22Rv1 (cell line): ENCODE data around the gene GRIK4.

ENCODE experiments used
- H3K27ac ChIP-seq: fragments of 450-650 bp; 2 replicates; pipeline ENCODE4 v1.5.1; 2017
- ZFX ChIP-seq: fragments of 450-650 bp; IDR thresholded peaks from 2 replicates; pipeline ENCODE4 v1.6.1; 2017; ENCODE audit warnings: antibody characterized with exemption, borderline replicate concordance
- TF ChIP-seq, protein P1 (sequence below): fragments of 450-650 bp; IDR thresholded peaks from 2 replicates; pipeline ENCODE4 v1.5.1; 2017; ENCODE audit warnings: mild to moderate bottlenecking

GRIK4 gene

GRCh38 chr11:120719348-120719747 is 207.8 kb downstream of the GRIK4 start:
- no peak overlapping the region for H3K27ac ChIP-seq
- TF ChIP-seq, protein P1, sequence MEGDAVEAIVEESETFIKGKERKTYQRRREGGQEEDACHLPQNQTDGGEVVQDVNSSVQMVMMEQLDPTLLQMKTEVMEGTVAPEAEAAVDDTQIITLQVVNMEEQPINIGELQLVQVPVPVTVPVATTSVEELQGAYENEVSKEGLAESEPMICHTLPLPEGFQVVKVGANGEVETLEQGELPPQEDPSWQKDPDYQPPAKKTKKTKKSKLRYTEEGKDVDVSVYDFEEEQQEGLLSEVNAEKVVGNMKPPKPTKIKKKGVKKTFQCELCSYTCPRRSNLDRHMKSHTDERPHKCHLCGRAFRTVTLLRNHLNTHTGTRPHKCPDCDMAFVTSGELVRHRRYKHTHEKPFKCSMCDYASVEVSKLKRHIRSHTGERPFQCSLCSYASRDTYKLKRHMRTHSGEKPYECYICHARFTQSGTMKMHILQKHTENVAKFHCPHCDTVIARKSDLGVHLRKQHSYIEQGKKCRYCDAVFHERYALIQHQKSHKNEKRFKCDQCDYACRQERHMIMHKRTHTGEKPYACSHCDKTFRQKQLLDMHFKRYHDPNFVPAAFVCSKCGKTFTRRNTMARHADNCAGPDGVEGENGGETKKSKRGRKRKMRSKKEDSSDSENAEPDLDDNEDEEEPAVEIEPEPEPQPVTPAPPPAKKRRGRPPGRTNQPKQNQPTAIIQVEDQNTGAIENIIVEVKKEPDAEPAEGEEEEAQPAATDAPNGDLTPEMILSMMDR: no peak
- no peak for TF ChIP-seq ZFX

GRCh38 chr11:120720760-120721159 is 209.2 kb downstream of the GRIK4 start:
- no peak overlapping the region for H3K27ac ChIP-seq
- TF ChIP-seq, protein P1: no peak
- TF ChIP-seq ZFX: no peak

DNA sequence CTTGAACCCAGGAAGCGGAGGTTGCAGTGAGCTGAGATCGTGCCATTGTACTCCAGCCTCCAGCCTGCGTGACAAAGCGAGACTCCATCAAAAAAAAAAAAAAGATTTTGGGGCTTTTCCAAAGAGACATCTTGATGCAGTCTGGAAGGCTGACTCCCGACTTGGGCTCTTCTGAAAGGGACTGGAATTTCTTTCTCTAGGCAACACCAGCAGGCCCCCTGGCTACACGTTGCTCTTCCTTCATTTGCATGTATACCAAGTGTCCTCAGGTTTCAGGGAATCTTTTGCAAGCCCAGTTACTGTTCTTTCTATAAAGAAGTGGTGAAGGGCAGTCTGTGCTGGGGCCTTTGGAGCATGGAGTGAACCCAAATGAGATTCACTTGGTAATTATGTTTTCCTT is 211.0 kb downstream of the GRIK4 start:
- H3K27ac ChIP-seq: no peak overlapping the region
- no peak for TF ChIP-seq ZFX
- TF ChIP-seq, protein P1: no peak

GRCh38 chr11:120723751-120724150 is 212.2 kb downstream of the GRIK4 start:
- no peak overlapping the region for H3K27ac ChIP-seq
- TF ChIP-seq, protein P1: no peak
- no peak for TF ChIP-seq ZFX

GRCh38 chr11:120727752-120728151 is 216.2 kb downstream of the GRIK4 start:
- TF ChIP-seq, protein P1: no peak
- TF ChIP-seq ZFX: no peak

DNA sequence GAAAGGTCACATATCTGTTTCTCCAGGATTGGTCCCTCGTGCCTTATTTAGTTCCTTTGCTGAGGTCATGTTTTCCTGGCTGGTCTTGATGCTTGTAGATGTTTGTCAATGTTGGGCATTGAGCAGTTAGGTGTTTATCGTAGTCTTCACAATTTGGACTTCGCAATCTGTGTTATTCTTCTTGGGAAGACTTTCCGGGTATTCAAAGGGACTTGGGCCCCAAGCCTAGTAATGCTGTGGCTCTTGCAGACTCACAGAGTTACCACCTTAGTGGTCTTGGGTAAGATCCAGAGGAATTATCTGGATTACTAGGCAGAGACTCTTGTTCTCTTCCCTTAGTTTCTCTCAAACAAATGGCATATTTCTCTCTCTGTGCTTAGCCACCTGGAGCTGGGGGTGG is 223.5 kb downstream of the GRIK4 start:
- TF ChIP-seq, protein P1: no peak
- no peak for TF ChIP-seq ZFX
- H3K27ac ChIP-seq: no peak overlapping the region

More at GRCh38 chr11:120727752-120728151, 216.2 kb downstream of the GRIK4 start:
- H3K27ac ChIP-seq: no peak overlapping the region

- TF ChIP-seq, protein P1: no peak
- no peak for TF ChIP-seq ZFX
- no peak overlapping the region for H3K27ac ChIP-seq
Measured at GRCh38 chr11:120738516-120739046, 227.0 kb downstream of the GRIK4 start.
